SU-DHL-6 (cell line): ENCODE measurements around the gene CASQ2.

ENCODE experiments used
- H2AFZ ChIP-seq: fragments of 200-600 bp; sonication (generic); 2 replicates; pipeline ENCODE4 v1.6.1; 2014; ENCODE audit warnings: low read depth, mild to moderate bottlenecking, moderate library complexity, mixed read lengths, antibody characterized with exemption, low read length; ENCODE audit not compliant: severe bottlenecking
- H3F3A ChIP-seq: fragments of 200-600 bp; shearing (Covaris generic); 2 replicates; pipeline ENCODE4 v1.6.0; 2016; ENCODE audit warnings: antibody characterized with exemption, mild to moderate bottlenecking; ENCODE audit not compliant: insufficient read depth
- H3K27ac ChIP-seq: fragments of 200-600 bp; sonication (generic); 2 replicates; pipeline ENCODE4 v1.5.1; 2016; ENCODE audit warnings: low read depth, mild to moderate bottlenecking, low read length, moderate library complexity, mixed read lengths
- H3K27me3 ChIP-seq: fragments of 200-600 bp; sonication (generic), shearing (Covaris generic); 2 replicates; pipeline ENCODE4 v1.6.0; 2014; ENCODE audit warnings: mild to moderate bottlenecking, low read length
- H3K36me3 ChIP-seq: fragments of 200-600 bp; sonication (generic); 2 replicates; pipeline ENCODE4 v1.6.1; 2014; ENCODE audit warnings: mild to moderate bottlenecking, low read length, mixed read lengths
- H3K4me2 ChIP-seq: fragments of 300-600, 200-600 bp; shearing (Covaris generic), sonication (generic); 2 replicates; pipeline ENCODE4 v1.6.0; 2014; ENCODE audit warnings: low read length, low read depth, mild to moderate bottlenecking; ENCODE audit not compliant: poor library complexity, severe bottlenecking
- H3K4me3 ChIP-seq: fragments of 200-600 bp; sonication (generic); 2 replicates; pipeline ENCODE4 v1.5.1; 2014; ENCODE audit warnings: antibody characterized with exemption, low read length, mild to moderate bottlenecking, mixed read lengths; ENCODE audit not compliant: insufficient read depth, poor library complexity, severe bottlenecking
- H3K79me2 ChIP-seq: fragments of 200-600 bp; sonication (generic); 2 replicates; pipeline ENCODE4 v1.6.1; 2014; ENCODE audit warnings: mild to moderate bottlenecking, low read length, moderate library complexity; ENCODE audit not compliant: insufficient read depth
- H3K9ac ChIP-seq: fragments of 200-600 bp; sonication (generic); 2 replicates; pipeline ENCODE4 v1.7.0; 2014; ENCODE audit warnings: mild to moderate bottlenecking, low read length
- H3K9me2 ChIP-seq: fragments of 200-600 bp; sonication (generic); replicated peaks from 2 replicates; pipeline ENCODE4 v1.6.1; 2014; ENCODE audit warnings: low read length; ENCODE audit not compliant: insufficient read depth
- H3K9me3 ChIP-seq: fragments of 200-600 bp; sonication (generic); 2 replicates; pipeline ENCODE4 v1.6.1; 2014; ENCODE audit warnings: low read length, mixed read lengths; ENCODE audit not compliant: insufficient read depth
- H4K20me1 ChIP-seq: fragments of 200-600 bp; sonication (generic); 2 replicates; pipeline ENCODE4 v1.6.1; 2014; ENCODE audit warnings: low read depth, mild to moderate bottlenecking, antibody characterized with exemption, low read length, moderate library complexity, mixed read lengths
- EZH2phosphoT487 ChIP-seq: fragments of 200-600 bp; sonication (generic), shearing (Covaris generic); conservative IDR thresholded peaks from 2 replicates; pipeline ENCODE4 v1.6.1; 2018; ENCODE audit warnings: mild to moderate bottlenecking, antibody characterized with exemption, low read length, moderate library complexity, mixed read lengths
- TF ChIP-seq, protein P1 (sequence below): fragments of 200-600 bp; sonication (generic); IDR thresholded peaks from one replicate; pipeline ENCODE4 v1.5.1; 2017; ENCODE audit warnings: antibody characterized with exemption, mild to moderate bottlenecking, low read length, moderate library complexity; ENCODE audit not compliant: insufficient read depth, poor library complexity, severe bottlenecking

CASQ2 gene

GRCh38 chr1:115791816-115792215 is 23.3 kb upstream of the CASQ2 start:
- H3F3A ChIP-seq: no peaks in the 10 kb centered on the region
- no peaks in the 10 kb centered on the region for H3K79me2 ChIP-seq
- no peak overlapping the region for H3K4me3 ChIP-seq
- no peak overlapping the region for H3K27ac ChIP-seq
- H3K36me3 ChIP-seq: no peaks in the 10 kb centered on the region
- H3K4me2 ChIP-seq: no peak overlapping the region
- H3K9me2 ChIP-seq: no peaks in the 10 kb centered on the region
- H2AFZ ChIP-seq: no peak overlapping the region
- no peaks in the 10 kb centered on the region for H3K9me3 ChIP-seq
- no peaks in the 10 kb centered on the region for H3K27me3 ChIP-seq
- no peaks in the 10 kb centered on the region for H4K20me1 ChIP-seq
- no peak overlapping the region for H3K9ac ChIP-seq
- TF ChIP-seq, protein P1, sequence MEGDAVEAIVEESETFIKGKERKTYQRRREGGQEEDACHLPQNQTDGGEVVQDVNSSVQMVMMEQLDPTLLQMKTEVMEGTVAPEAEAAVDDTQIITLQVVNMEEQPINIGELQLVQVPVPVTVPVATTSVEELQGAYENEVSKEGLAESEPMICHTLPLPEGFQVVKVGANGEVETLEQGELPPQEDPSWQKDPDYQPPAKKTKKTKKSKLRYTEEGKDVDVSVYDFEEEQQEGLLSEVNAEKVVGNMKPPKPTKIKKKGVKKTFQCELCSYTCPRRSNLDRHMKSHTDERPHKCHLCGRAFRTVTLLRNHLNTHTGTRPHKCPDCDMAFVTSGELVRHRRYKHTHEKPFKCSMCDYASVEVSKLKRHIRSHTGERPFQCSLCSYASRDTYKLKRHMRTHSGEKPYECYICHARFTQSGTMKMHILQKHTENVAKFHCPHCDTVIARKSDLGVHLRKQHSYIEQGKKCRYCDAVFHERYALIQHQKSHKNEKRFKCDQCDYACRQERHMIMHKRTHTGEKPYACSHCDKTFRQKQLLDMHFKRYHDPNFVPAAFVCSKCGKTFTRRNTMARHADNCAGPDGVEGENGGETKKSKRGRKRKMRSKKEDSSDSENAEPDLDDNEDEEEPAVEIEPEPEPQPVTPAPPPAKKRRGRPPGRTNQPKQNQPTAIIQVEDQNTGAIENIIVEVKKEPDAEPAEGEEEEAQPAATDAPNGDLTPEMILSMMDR: no peak
- no peak for TF ChIP-seq EZH2phosphoT487

GRCh38 chr1:115790846-115791245 is 22.3 kb upstream of the CASQ2 start:
- H3K9me2 ChIP-seq: no peaks in the 10 kb centered on the region
- H3K27me3 ChIP-seq: no peaks in the 10 kb centered on the region
- H3K9me3 ChIP-seq: no peaks in the 10 kb centered on the region
- TF ChIP-seq, protein P1: no peak
- no peak for TF ChIP-seq EZH2phosphoT487
- no peaks in the 10 kb centered on the region for H3K36me3 ChIP-seq
- no peaks in the 10 kb centered on the region for H3K79me2 ChIP-seq
- no peak overlapping the region for H2AFZ ChIP-seq
- H3K9ac ChIP-seq: no peak overlapping the region
- H4K20me1 ChIP-seq: no peaks in the 10 kb centered on the region
- no peaks in the 10 kb centered on the region for H3F3A ChIP-seq
- no peak overlapping the region for H3K4me2 ChIP-seq
- H3K27ac ChIP-seq: no peak overlapping the region
- no peak overlapping the region for H3K4me3 ChIP-seq

DNA sequence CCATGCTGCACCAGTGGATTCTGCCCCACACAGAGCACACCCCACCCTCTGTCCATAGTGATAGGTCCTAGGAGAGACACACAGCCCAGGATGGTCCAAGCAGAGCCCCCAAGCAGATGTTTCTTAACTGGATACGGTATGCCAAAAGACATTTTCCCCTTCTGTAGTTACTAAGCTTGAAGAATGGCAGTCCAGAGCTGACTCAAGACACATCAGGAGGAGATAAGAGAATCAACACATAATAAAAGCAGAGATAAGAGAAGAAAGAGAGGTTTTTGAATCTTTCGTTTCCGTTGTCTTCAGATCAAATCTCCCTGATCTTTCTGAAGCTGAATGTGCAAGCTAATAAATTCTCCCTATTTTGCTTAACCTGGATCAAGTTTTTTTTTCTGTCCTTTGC is 21.8 kb upstream of the CASQ2 start:
- Histone ChIP-seq H3K27ac (no peak overlapping the region), H3K79me2 (no peaks in the 10 kb centered on the region), H2AFZ (no peak overlapping the region), H3K9me3 (no peaks in the 10 kb centered on the region), H3K4me2 (no peak overlapping the region), H3F3A (no peaks in the 10 kb centered on the region), H4K20me1 (no peaks in the 10 kb centered on the region), H3K9ac (no peak overlapping the region), H3K4me3 (no peak overlapping the region), H3K9me2 (no peaks in the 10 kb centered on the region), H3K27me3 (no peaks in the 10 kb centered on the region), H3K36me3 (no peaks in the 10 kb centered on the region)
- TF ChIP-seq, protein P1: no peak
- TF ChIP-seq EZH2phosphoT487: no peak
